Astrocyte (in vitro differentiated cells and primary cell): ENCODE data around the gene NAV2. TPM values are rescaled to one million over a fixed set of nuclear protein-coding genes. Genes with fewer than 3 reads are reported as not detected.

Experiments
- DNase-seq: peaks from one replicate; pipeline ENCODE4 v3.0.0-alpha.2; 2010; ENCODE audit warnings: low read depth
- FAIRE-seq: peaks from 2 replicates; lab custom pipeline; 2011; peaks lifted over from hg19 to GRCh38; lab: Jason Lieb, UNC
- H2AFZ ChIP-seq: 2 replicates; pipeline ENCODE4 v1.6.0; 2012; ENCODE audit warnings: low read depth, low read length, inconsistent platforms
- H3K27ac ChIP-seq: 2 replicates; pipeline ENCODE4 v1.5.1; 2011; ENCODE audit warnings: low read depth, low read length, inconsistent platforms
- H3K27me3 ChIP-seq: 2 replicates; pipeline ENCODE4 v1.6.0; 2011; ENCODE audit warnings: low read length, inconsistent platforms; ENCODE audit not compliant: insufficient read depth
- H3K36me3 ChIP-seq: 2 replicates; pipeline ENCODE4 v1.5.1; 2011; ENCODE audit warnings: low read length, inconsistent platforms; ENCODE audit not compliant: insufficient read depth
- H3K4me1 ChIP-seq: 2 replicates; pipeline ENCODE4 v1.5.1; 2011; ENCODE audit warnings: low read length, inconsistent platforms; ENCODE audit not compliant: insufficient read depth
- H3K4me2 ChIP-seq: 2 replicates; pipeline ENCODE4 v1.6.0; 2012; ENCODE audit warnings: low read length, inconsistent platforms
- H3K4me3 ChIP-seq: 2 replicates; pipeline ENCODE4 v1.5.1; 2011; ENCODE audit warnings: low read depth, mild to moderate bottlenecking, low read length, inconsistent platforms; ENCODE audit not compliant: insufficient read depth
- H3K79me2 ChIP-seq: 2 replicates; pipeline ENCODE4 v1.6.0; 2012; ENCODE audit warnings: mild to moderate bottlenecking, low read length, inconsistent platforms; ENCODE audit not compliant: insufficient read depth
- H3K9ac ChIP-seq: 2 replicates; pipeline ENCODE4 v1.6.0; 2012; ENCODE audit warnings: mild to moderate bottlenecking, low read length, inconsistent platforms
- H3K9me3 ChIP-seq: 2 replicates; pipeline ENCODE4 v1.5.1; 2012; ENCODE audit warnings: low read depth, mild to moderate bottlenecking, low read length, inconsistent platforms; ENCODE audit not compliant: insufficient read depth
- H4K20me1 ChIP-seq: 2 replicates; pipeline ENCODE4 v1.6.0; 2012; ENCODE audit warnings: low read length, inconsistent platforms; ENCODE audit not compliant: insufficient read depth
- H3K27ac Mint-ChIP-seq: one replicate; pipeline ENCODE4 v1.8.0; 2021; ENCODE audit warnings: mild to moderate bottlenecking, mixed read lengths; ENCODE audit not compliant: unreplicated experiment
- H3K27me3 Mint-ChIP-seq: one replicate; pipeline ENCODE4 v1.8.0; 2021; ENCODE audit warnings: low read depth, mixed read lengths; ENCODE audit not compliant: unreplicated experiment
- H3K36me3 Mint-ChIP-seq: one replicate; pipeline ENCODE4 v1.8.0; 2021; ENCODE audit warnings: low read depth, mixed read lengths; ENCODE audit not compliant: unreplicated experiment
- H3K4me1 Mint-ChIP-seq: one replicate; pipeline ENCODE4 v1.8.0; 2021; ENCODE audit warnings: low read depth, mixed read lengths; ENCODE audit not compliant: unreplicated experiment
- H3K4me3 Mint-ChIP-seq: one replicate; pipeline ENCODE4 v1.8.0; 2021; ENCODE audit warnings: mild to moderate bottlenecking, moderate library complexity, mixed read lengths; ENCODE audit not compliant: unreplicated experiment
- H3K9me3 Mint-ChIP-seq: one replicate; pipeline ENCODE4 v1.8.0; 2021; ENCODE audit warnings: mild to moderate bottlenecking, mixed read lengths; ENCODE audit not compliant: unreplicated experiment
- EZH2 ChIP-seq: IDR thresholded peaks from 2 replicates; pipeline ENCODE4 v1.6.1; 2012; ENCODE audit warnings: mild to moderate bottlenecking, low read length, inconsistent platforms; ENCODE audit not compliant: insufficient read depth
- total RNA-seq: library from RNA; stranded (reverse); gene quantifications from 2 replicates; pipeline ENCODE4 v1.2.1, GENCODE V29; 2021
- TF ChIP-seq, protein P1 (sequence below): IDR thresholded peaks from 2 replicates; pipeline ENCODE4 v1.5.1; 2011; ENCODE audit warnings: low read depth, mild to moderate bottlenecking, inconsistent platforms, low read length, moderate library complexity; ENCODE audit not compliant: insufficient read depth

Gene NAV2
- total RNA-seq, 1 donor from 2014 or later: 20.6 TPM

DNA sequence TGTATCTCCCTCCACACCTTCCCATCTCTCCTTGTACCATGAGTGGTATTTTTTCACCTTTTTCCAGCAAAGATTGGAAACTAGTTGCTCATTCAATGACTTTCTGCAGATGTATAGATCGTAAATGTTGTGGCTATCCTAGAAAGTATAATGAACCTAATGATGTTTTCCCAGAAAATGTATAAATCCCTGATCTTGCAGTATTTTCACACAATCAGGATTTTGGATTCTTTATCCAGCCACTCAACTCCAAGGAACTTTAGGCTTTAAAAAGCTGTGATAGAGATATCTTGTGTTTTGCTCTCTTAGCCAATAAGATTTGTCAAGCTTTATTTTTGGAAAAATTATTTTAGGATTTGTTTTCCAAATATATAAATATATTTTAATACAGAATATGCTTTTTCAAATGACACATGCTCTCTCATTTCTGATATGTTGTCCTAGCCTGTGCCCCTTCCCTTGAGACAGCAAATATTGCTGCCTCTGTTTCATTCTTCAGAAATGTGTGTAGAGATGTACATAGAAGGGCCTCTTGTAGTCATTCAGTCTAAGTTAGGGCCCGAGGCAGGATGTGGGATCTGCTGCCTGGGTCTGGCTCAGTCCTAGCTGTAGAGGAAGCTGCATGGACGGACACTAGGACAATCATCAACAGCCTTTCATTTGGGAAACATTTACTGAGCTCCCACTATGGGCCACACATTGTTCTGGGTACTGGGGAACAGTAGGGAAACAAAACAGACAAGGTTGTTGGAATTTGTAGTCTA is 62.4 kb downstream of the NAV2 start:
- TF ChIP-seq EZH2: no peak
- TF ChIP-seq, protein P1, sequence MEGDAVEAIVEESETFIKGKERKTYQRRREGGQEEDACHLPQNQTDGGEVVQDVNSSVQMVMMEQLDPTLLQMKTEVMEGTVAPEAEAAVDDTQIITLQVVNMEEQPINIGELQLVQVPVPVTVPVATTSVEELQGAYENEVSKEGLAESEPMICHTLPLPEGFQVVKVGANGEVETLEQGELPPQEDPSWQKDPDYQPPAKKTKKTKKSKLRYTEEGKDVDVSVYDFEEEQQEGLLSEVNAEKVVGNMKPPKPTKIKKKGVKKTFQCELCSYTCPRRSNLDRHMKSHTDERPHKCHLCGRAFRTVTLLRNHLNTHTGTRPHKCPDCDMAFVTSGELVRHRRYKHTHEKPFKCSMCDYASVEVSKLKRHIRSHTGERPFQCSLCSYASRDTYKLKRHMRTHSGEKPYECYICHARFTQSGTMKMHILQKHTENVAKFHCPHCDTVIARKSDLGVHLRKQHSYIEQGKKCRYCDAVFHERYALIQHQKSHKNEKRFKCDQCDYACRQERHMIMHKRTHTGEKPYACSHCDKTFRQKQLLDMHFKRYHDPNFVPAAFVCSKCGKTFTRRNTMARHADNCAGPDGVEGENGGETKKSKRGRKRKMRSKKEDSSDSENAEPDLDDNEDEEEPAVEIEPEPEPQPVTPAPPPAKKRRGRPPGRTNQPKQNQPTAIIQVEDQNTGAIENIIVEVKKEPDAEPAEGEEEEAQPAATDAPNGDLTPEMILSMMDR: no peak
- H3K36me3 Mint-ChIP-seq: peaks cover 2% of the 10 kb centered on the region
- no peak overlapping the region for H3K27ac ChIP-seq
- H3K4me3 ChIP-seq: no peak overlapping the region
- H3K36me3 ChIP-seq: no peaks in the 10 kb centered on the region
- peaks cover 30% of the 10 kb centered on the region for H3K27me3 ChIP-seq
- no peak overlapping the region for H2AFZ ChIP-seq
- peak overlapping the region; percentile 56 for H3K27ac Mint-ChIP-seq
- H4K20me1 ChIP-seq: peaks cover 89% of the 10 kb centered on the region
- DNase-seq: no peak
- H3K79me2 ChIP-seq: no peaks in the 10 kb centered on the region
- H3K4me3 Mint-ChIP-seq: no peak overlapping the region
- no peaks in the 10 kb centered on the region for H3K9me3 Mint-ChIP-seq
- no peak overlapping the region for H3K4me2 ChIP-seq
- peaks cover 17% of the 10 kb centered on the region for H3K27me3 Mint-ChIP-seq
- H3K4me1 ChIP-seq: peaks cover 11% of the 10 kb centered on the region
- no peak for FAIRE-seq
- peaks cover 17% of the 10 kb centered on the region for H3K4me1 Mint-ChIP-seq
- no peak overlapping the region for H3K9ac ChIP-seq
- H3K9me3 ChIP-seq: no peaks in the 10 kb centered on the region

DNA sequence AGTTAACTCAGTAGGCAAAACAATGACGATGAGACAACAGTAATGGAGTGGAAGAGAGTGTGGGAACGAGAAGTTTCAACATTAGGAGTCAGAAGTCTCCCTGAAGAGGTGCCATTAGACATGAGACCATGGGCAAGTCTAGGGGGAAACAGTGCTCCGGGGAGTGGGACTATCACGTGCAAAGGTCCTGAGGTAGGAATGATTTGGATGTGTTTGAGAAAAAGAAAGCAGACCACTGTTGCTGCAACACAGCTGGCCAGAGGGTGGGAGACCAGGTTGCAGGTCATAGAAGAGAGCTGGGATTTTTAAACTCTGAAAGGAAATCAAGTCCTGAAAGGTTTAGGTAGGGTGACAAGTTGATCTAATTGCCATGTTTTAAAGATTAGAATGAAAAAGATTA is 63.0 kb downstream of the NAV2 start:
- Histone ChIP-seq H3K4me3 (no peak overlapping the region), H3K27me3 (peaks cover 28% of the 10 kb centered on the region), H3K9me3 (no peaks in the 10 kb centered on the region), H3K79me2 (no peaks in the 10 kb centered on the region), H3K36me3 (no peaks in the 10 kb centered on the region), H2AFZ (no peak overlapping the region), H3K27ac (no peak overlapping the region), H4K20me1 (peaks cover 89% of the 10 kb centered on the region), H3K9ac (no peak overlapping the region), H3K4me1 (peaks cover 6% of the 10 kb centered on the region), H3K4me2 (no peak overlapping the region)
- DNase-seq: no peak
- Mint-ChIP-seq H3K4me3 (no peak overlapping the region), H3K9me3 (no peaks in the 10 kb centered on the region), H3K27me3 (peaks cover 18% of the 10 kb centered on the region), H3K4me1 (peaks cover 16% of the 10 kb centered on the region), H3K36me3 (peaks cover 2% of the 10 kb centered on the region), H3K27ac (no peak overlapping the region)
- no peak for FAIRE-seq
- TF ChIP-seq EZH2: no peak
- TF ChIP-seq, protein P1: no peak

DNA sequence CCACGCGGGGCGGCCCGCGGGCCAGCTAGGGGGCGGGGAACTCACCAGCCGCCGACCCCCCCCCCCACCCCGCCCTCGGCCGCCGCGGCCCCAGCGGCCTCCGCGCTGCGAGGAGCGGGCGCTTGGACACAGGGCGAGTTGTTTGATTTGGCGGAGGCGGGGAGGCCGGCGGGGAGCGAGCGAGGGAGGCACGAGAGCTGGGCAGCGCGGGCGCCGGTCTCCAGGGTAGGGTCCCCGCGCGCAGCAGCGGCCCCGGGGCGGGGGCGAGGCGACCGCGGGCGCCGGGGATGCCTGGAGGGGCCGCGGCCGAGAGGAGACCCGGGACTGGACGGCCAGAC is 64.4 kb downstream of the NAV2 start:
- peaks cover 14% of the 10 kb centered on the region for H3K4me1 Mint-ChIP-seq
- Histone ChIP-seq H3K9ac (peak overlapping the region; percentile 39), H3K4me2 (peak overlapping the region; percentile 88), H3K4me1 (peaks cover 6% of the 10 kb centered on the region), H2AFZ (no peak overlapping the region), H3K9me3 (no peaks in the 10 kb centered on the region), H3K27me3 (peaks cover 23% of the 10 kb centered on the region), H3K36me3 (no peaks in the 10 kb centered on the region), H3K27ac (no peak overlapping the region), H4K20me1 (peaks cover 86% of the 10 kb centered on the region), H3K4me3 (peak overlapping the region; percentile 50), H3K79me2 (no peaks in the 10 kb centered on the region)
- peak overlapping the region; percentile 85 for H3K4me3 Mint-ChIP-seq
- peaks cover 20% of the 10 kb centered on the region for H3K27me3 Mint-ChIP-seq
- DNase-seq (no peak), FAIRE-seq (no peak)
- peaks cover 2% of the 10 kb centered on the region for H3K36me3 Mint-ChIP-seq
- H3K27ac Mint-ChIP-seq: no peak overlapping the region
- H3K9me3 Mint-ChIP-seq: no peaks in the 10 kb centered on the region
- TF ChIP-seq, protein P1: no peak
- TF ChIP-seq EZH2: no peak
